GM23338 (cell line): ENCODE data around the gene NTM. TPM values are rescaled to one million over a fixed set of nuclear protein-coding genes. Genes with fewer than 3 reads are reported as not detected.

Experiments
- ATAC-seq: fragments of 200-7000 bp; cut with Tn5 transposase; 3 replicates; pipeline ENCODE4 v1.9.1; 2020
- DNase-seq: peaks from one replicate; pipeline ENCODE4 v3.0.0-alpha.2; 2015; ENCODE audit warnings: low spot score
- H2AFZ ChIP-seq: fragments of 200-600 bp; sonication (generic); 2 replicates; pipeline ENCODE4 v1.8.0; 2016; ENCODE audit warnings: antibody characterized with exemption, mild to moderate bottlenecking, moderate library complexity
- H3F3A ChIP-seq: fragments of 200-600 bp; sonication (generic); replicated peaks from 2 replicates; pipeline ENCODE4 v1.8.0; 2017; ENCODE audit warnings: antibody characterized with exemption, mixed run types, low read depth
- H3K27ac ChIP-seq: fragments of 200-600 bp; sonication (generic); 2 replicates; pipeline ENCODE4 v1.6.1; 2016; ENCODE audit warnings: low read depth
- H3K27me3 ChIP-seq: fragments of 200-600 bp; sonication (generic); 2 replicates; pipeline ENCODE4 v1.8.0; 2016; ENCODE audit warnings: mild to moderate bottlenecking, mixed run types, moderate library complexity; ENCODE audit not compliant: insufficient read depth
- H3K36me3 ChIP-seq: fragments of 200-600 bp; sonication (generic); 2 replicates; pipeline ENCODE4 v1.8.0; 2016; ENCODE audit warnings: mild to moderate bottlenecking; ENCODE audit not compliant: insufficient read depth
- H3K4me1 ChIP-seq: fragments of 200-600 bp; sonication (generic); 2 replicates; pipeline ENCODE4 v1.8.0; 2016; ENCODE audit warnings: mild to moderate bottlenecking, moderate library complexity; ENCODE audit not compliant: insufficient read depth
- H3K4me2 ChIP-seq: fragments of 200-600 bp; sonication (generic); 2 replicates; pipeline ENCODE4 v1.7.1; 2017; ENCODE audit warnings: mixed run types
- H3K4me3 ChIP-seq: fragments of 200-600 bp; sonication (generic); 2 replicates; pipeline ENCODE4 v1.6.1; 2016; ENCODE audit warnings: mixed run types
- H3K79me2 ChIP-seq: fragments of 200-600 bp; sonication (generic); replicated peaks from 2 replicates; pipeline ENCODE4 v1.8.0; 2017; ENCODE audit warnings: mild to moderate bottlenecking; ENCODE audit not compliant: insufficient read depth
- H3K9me2 ChIP-seq: fragments of 200-600 bp; sonication (generic); 2 replicates; pipeline ENCODE4 v1.8.0; 2017; ENCODE audit not compliant: insufficient read depth
- H4K20me1 ChIP-seq: fragments of 200-600 bp; sonication (generic); replicated peaks from 2 replicates; pipeline ENCODE4 v1.8.0; 2017; ENCODE audit warnings: mild to moderate bottlenecking; ENCODE audit not compliant: insufficient read depth
- H3K27ac Mint-ChIP-seq: 2 replicates; pipeline ENCODE4 v1.8.0; 2020; ENCODE audit warnings: inconsistent platforms, mild to moderate bottlenecking, moderate library complexity, mixed read lengths
- H3K27me3 Mint-ChIP-seq: 3 replicates; pipeline ENCODE4 v1.8.0; 2022; ENCODE audit warnings: low read depth, mild to moderate bottlenecking, moderate library complexity, mixed read lengths, inconsistent platforms; ENCODE audit not compliant: insufficient read depth, poor library complexity
- H3K36me3 Mint-ChIP-seq: 3 replicates; pipeline ENCODE4 v1.8.0; 2021; ENCODE audit warnings: low read depth, mild to moderate bottlenecking, inconsistent platforms, moderate library complexity, mixed read lengths
- H3K4me1 Mint-ChIP-seq: 3 replicates; pipeline ENCODE4 v1.8.0; 2020; ENCODE audit warnings: mild to moderate bottlenecking, inconsistent platforms, mixed read lengths
- H3K4me3 Mint-ChIP-seq: 3 replicates; pipeline ENCODE4 v1.8.0; 2021; ENCODE audit warnings: moderate library complexity, mild to moderate bottlenecking, inconsistent platforms, mixed read lengths
- H3K9me3 Mint-ChIP-seq: 3 replicates; pipeline ENCODE4 v1.8.0; 2020; ENCODE audit warnings: moderate library complexity, mild to moderate bottlenecking, inconsistent platforms, mixed read lengths
- EZH2 ChIP-seq: fragments of 200-600 bp; sonication (generic); IDR thresholded peaks from one replicate; pipeline ENCODE4 v1.8.0; 2017; ENCODE audit warnings: antibody characterized with exemption, mild to moderate bottlenecking, low read depth; ENCODE audit not compliant: unreplicated experiment
- EZH2phosphoT487 ChIP-seq: fragments of 200-600 bp; sonication (generic); IDR thresholded peaks from one replicate; pipeline ENCODE4 v1.8.1; 2018; ENCODE audit warnings: antibody characterized with exemption; ENCODE audit not compliant: unreplicated experiment
- JUNB ChIP-seq: IDR thresholded peaks from one replicate; pipeline ENCODE4 v1.6.1; 2016; ENCODE audit warnings: antibody characterized with exemption; ENCODE audit not compliant: unreplicated experiment
- NANOG ChIP-seq: IDR thresholded peaks from 2 replicates; pipeline ENCODE4 v1.6.1; 2016; ENCODE audit warnings: antibody characterized with exemption, borderline replicate concordance
- STAT1 ChIP-seq: IDR thresholded peaks from one replicate; pipeline ENCODE4 v1.6.1; 2016; ENCODE audit warnings: antibody characterized with exemption; ENCODE audit not compliant: unreplicated experiment
- ZNF331 ChIP-seq: fragments of 250-450 bp; sonication (Bioruptor Pico); IDR thresholded peaks from 2 replicates; pipeline ENCODE4 v1.5.0; 2020; ENCODE audit warnings: low read depth, mild to moderate bottlenecking, moderate library complexity
- polyA plus RNA-seq: library from polyadenylated mRNA; unstranded; fragments of >200 nt; fragmentation: Nextera tagmentation; extraction: Ambion mirVana; gene quantifications from 2 replicates; pipeline ENCODE4 v1.2.1, GENCODE V29; 2016
- total RNA-seq: library from RNA; depleted of rRNA; stranded (reverse); fragments of >200 nt; shearing (Covaris generic); gene quantifications from 2 replicates; pipeline ENCODE4 v1.2.3, GENCODE V29; 2014
- TF ChIP-seq, protein P1 (sequence below), 2 experiments: fragments of 200-600 bp in 1 of 2; sonication (generic) in 1 of 2; conservative IDR thresholded peaks; 2 replicates each; pipeline versions ENCODE4 v1.5.1 to v1.6.1; 2016 to 2017; ENCODE audit warnings: antibody characterized with exemption in 2 of 2, low read depth in 2 of 2, mild to moderate bottlenecking in 2 of 2, moderate library complexity in 1 of 2
- TF ChIP-seq, protein P2 (sequence below): IDR thresholded peaks from 2 replicates; pipeline ENCODE4 v1.6.1; 2016; ENCODE audit warnings: antibody characterized with exemption

The NTM gene
- total and polyA plus RNA-seq, 2 experiments from 2014 or later, result 10.6 to 14.6 TPM

GRCh38 chr11:131579932-131580387, 209.5 kb downstream of the NTM start:
- H3K4me2 ChIP-seq, result no peak overlapping the region
- H3K27ac ChIP-seq, result no peak overlapping the region
- H3K4me3 ChIP-seq, result no peak overlapping the region
- no peaks in the 10 kb centered on the region for H3K36me3 Mint-ChIP-seq
- no peaks in the 10 kb centered on the region for H3K36me3 ChIP-seq
- no peak overlapping the region for H3K4me3 Mint-ChIP-seq
- H3F3A ChIP-seq, result no peaks in the 10 kb centered on the region
- DNase-seq, result peak; percentile 87
- no peak overlapping the region for H2AFZ ChIP-seq
- ATAC-seq, result peak; percentile 92
- no peaks in the 10 kb centered on the region for H3K9me2 ChIP-seq
- peaks cover 29% of the 10 kb centered on the region for H3K4me1 ChIP-seq
- peaks cover 10% of the 10 kb centered on the region for H3K27me3 Mint-ChIP-seq
- TF ChIP-seq, protein P1, sequence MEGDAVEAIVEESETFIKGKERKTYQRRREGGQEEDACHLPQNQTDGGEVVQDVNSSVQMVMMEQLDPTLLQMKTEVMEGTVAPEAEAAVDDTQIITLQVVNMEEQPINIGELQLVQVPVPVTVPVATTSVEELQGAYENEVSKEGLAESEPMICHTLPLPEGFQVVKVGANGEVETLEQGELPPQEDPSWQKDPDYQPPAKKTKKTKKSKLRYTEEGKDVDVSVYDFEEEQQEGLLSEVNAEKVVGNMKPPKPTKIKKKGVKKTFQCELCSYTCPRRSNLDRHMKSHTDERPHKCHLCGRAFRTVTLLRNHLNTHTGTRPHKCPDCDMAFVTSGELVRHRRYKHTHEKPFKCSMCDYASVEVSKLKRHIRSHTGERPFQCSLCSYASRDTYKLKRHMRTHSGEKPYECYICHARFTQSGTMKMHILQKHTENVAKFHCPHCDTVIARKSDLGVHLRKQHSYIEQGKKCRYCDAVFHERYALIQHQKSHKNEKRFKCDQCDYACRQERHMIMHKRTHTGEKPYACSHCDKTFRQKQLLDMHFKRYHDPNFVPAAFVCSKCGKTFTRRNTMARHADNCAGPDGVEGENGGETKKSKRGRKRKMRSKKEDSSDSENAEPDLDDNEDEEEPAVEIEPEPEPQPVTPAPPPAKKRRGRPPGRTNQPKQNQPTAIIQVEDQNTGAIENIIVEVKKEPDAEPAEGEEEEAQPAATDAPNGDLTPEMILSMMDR (conservative IDR thresholded peaks at IDR 0.05; ENCODE audit: low read depth in 2 of 2), result peak; percentile 65 to 82
- TF ChIP-seq NANOG, result no peak
- no peak for TF ChIP-seq ZNF331
- no peak for TF ChIP-seq EZH2phosphoT487
- TF ChIP-seq, protein P2, sequence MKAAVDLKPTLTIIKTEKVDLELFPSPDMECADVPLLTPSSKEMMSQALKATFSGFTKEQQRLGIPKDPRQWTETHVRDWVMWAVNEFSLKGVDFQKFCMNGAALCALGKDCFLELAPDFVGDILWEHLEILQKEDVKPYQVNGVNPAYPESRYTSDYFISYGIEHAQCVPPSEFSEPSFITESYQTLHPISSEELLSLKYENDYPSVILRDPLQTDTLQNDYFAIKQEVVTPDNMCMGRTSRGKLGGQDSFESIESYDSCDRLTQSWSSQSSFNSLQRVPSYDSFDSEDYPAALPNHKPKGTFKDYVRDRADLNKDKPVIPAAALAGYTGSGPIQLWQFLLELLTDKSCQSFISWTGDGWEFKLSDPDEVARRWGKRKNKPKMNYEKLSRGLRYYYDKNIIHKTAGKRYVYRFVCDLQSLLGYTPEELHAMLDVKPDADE, result no peak
- TF ChIP-seq EZH2, result no peak
- no peak for TF ChIP-seq STAT1
- H3K9me3 Mint-ChIP-seq, result no peaks in the 10 kb centered on the region
- no peak overlapping the region for H3K27ac Mint-ChIP-seq
- H4K20me1 ChIP-seq, result peaks cover 3% of the 10 kb centered on the region; the same call in 1 of the 2 replicates
- H3K4me1 Mint-ChIP-seq, result peaks cover 46% of the 10 kb centered on the region
- H3K27me3 ChIP-seq, result no peaks in the 10 kb centered on the region
- no peaks in the 10 kb centered on the region for H3K79me2 ChIP-seq

- Histone ChIP-seq H4K20me1 (peaks cover 3% of the 10 kb centered on the region; the same call in 1 of the 2 replicates), H3K9me2 (no peaks in the 10 kb centered on the region), H3K36me3 (no peaks in the 10 kb centered on the region), H3K27ac (no peak overlapping the region), H3K4me3 (no peak overlapping the region), H3F3A (no peaks in the 10 kb centered on the region), H2AFZ (no peak overlapping the region), H3K4me1 (peaks cover 29% of the 10 kb centered on the region), H3K79me2 (no peaks in the 10 kb centered on the region), H3K27me3 (no peaks in the 10 kb centered on the region), H3K4me2 (no peak overlapping the region)
- Mint-ChIP-seq H3K4me1 (peaks cover 51% of the 10 kb centered on the region), H3K36me3 (no peaks in the 10 kb centered on the region), H3K9me3 (no peaks in the 10 kb centered on the region), H3K27me3 (peaks cover 10% of the 10 kb centered on the region), H3K4me3 (no peak overlapping the region), H3K27ac (no peak overlapping the region)
- ATAC-seq, result no peak
- TF ChIP-seq JUNB, result no peak
- DNase-seq, result no peak
Observed at GRCh38 chr11:131580476-131580875, 210.1 kb downstream of the NTM start.
